Chondrocyte (in vitro differentiated cells): ENCODE measurements around the gene FNDC10. TPM values are rescaled to one million over a fixed set of nuclear protein-coding genes. Genes with fewer than 3 reads are reported as not detected.
"Not testable (repeated sequence)": the region's sequence is repeated elsewhere in the genome, so short reads cannot be mapped to it uniquely, and the experiment has no call there.

Source experiments
- DNase-seq: peaks from one replicate; pipeline ENCODE4 v3.0.0; 2021; ENCODE audit warnings: mixed read lengths, low spot score
- H3K27ac Mint-ChIP-seq: one replicate; pipeline ENCODE4 v1.8.0; 2021; ENCODE audit warnings: mild to moderate bottlenecking, moderate library complexity, mixed read lengths; ENCODE audit not compliant: unreplicated experiment
- H3K27me3 Mint-ChIP-seq: 2 replicates; pipeline ENCODE4 v1.8.0; 2021; ENCODE audit warnings: low read depth, mixed read lengths
- H3K36me3 Mint-ChIP-seq: 2 replicates; pipeline ENCODE4 v1.8.0; 2021; ENCODE audit warnings: low read depth, mixed read lengths
- H3K4me1 Mint-ChIP-seq: 2 replicates; pipeline ENCODE4 v1.8.0; 2021; ENCODE audit warnings: low read depth, mild to moderate bottlenecking, mixed read lengths
- H3K4me3 Mint-ChIP-seq: one replicate; pipeline ENCODE4 v1.8.0; 2021; ENCODE audit warnings: mild to moderate bottlenecking, moderate library complexity, mixed read lengths; ENCODE audit not compliant: unreplicated experiment
- H3K9me3 Mint-ChIP-seq: 2 replicates; pipeline ENCODE4 v1.8.0; 2021; ENCODE audit warnings: low read depth, mixed read lengths
- total RNA-seq: library from RNA; stranded (reverse); gene quantifications from 3 replicates; pipeline ENCODE4 v1.2.1, GENCODE V29; 2021
- TF ChIP-seq, protein P1 (sequence below): fragments of 200-600 bp; sonication (generic); IDR thresholded peaks from 2 replicates; pipeline ENCODE4 v1.5.0; 2021; ENCODE audit warnings: antibody characterized with exemption, mild to moderate bottlenecking, moderate library complexity

The FNDC10 gene
- total RNA-seq, 1 donor from 2014 or later, result 24.8 TPM

GRCh38 chr1:1596493-1597274 is 3.3 kb downstream of the FNDC10 start:
- H3K27me3 Mint-ChIP-seq, result peaks cover 8% of the 10 kb centered on the region
- no peak overlapping the region for H3K27ac Mint-ChIP-seq
- TF ChIP-seq, protein P1, sequence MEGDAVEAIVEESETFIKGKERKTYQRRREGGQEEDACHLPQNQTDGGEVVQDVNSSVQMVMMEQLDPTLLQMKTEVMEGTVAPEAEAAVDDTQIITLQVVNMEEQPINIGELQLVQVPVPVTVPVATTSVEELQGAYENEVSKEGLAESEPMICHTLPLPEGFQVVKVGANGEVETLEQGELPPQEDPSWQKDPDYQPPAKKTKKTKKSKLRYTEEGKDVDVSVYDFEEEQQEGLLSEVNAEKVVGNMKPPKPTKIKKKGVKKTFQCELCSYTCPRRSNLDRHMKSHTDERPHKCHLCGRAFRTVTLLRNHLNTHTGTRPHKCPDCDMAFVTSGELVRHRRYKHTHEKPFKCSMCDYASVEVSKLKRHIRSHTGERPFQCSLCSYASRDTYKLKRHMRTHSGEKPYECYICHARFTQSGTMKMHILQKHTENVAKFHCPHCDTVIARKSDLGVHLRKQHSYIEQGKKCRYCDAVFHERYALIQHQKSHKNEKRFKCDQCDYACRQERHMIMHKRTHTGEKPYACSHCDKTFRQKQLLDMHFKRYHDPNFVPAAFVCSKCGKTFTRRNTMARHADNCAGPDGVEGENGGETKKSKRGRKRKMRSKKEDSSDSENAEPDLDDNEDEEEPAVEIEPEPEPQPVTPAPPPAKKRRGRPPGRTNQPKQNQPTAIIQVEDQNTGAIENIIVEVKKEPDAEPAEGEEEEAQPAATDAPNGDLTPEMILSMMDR, result no peak
- H3K4me1 Mint-ChIP-seq, result peaks cover 11% of the 10 kb centered on the region
- no peak overlapping the region for H3K4me3 Mint-ChIP-seq
- no peak for DNase-seq
- H3K9me3 Mint-ChIP-seq, result no peaks in the 10 kb centered on the region
- H3K36me3 Mint-ChIP-seq, result no peaks in the 10 kb centered on the region

DNA sequence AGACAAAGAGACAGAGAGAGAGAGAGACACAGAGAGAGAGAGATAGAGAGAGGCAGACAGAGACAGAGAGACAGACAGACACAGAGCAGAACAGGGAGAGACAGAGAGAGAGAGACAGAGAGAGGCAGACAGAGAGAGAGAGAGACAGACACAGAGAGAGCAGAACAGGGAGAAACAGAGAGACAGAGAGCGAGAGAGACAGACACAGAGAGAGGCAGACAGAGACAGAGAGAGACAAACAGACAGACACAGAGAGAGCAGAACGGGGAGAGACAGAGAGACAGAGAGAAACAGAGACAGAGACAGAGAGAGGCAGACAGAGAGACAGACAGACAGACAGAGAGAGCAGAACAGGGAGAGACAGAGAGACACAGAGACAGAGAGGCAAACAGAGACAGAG is 4.6 kb downstream of the FNDC10 start:
- DNase-seq, H3K4me3 Mint-ChIP-seq, H3K36me3 Mint-ChIP-seq, H3K9me3 Mint-ChIP-seq, H3K27ac Mint-ChIP-seq, H3K27me3 Mint-ChIP-seq: not testable (repeated sequence)
- peaks cover 11% of the 10 kb centered on the region for H3K4me1 Mint-ChIP-seq

DNA sequence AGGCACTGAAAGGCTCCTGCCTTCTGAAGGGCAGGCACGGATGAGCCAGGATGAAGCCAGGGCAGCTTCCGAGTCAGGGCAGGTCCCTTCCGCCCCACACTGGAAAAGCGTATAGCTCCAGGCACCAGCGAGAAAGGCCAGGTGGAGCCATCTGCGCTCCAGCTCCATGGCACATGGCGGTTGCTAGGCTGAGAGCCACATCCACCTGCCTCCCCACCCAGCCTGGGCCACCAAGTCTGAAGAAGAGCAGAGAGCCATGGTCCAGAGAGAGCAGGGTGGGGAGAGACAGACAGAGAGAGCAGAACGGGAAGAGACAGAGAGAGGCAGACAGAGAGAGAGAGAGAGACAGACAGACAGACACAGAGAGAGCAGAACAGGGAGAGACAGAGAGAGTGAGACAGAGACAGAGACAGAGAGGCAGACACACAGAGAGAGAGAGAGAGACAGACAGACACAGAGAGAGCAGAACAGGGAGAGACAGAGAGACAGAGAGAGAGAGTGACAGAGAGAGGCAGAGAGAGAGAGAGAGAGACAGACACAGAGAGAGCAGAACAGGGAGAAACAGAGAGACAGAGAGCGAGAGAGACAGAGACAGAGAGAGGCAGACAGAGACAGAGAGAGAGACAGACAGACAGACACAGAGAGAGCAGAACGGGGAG is 5.2 kb downstream of the FNDC10 start:
- H3K4me1 Mint-ChIP-seq, result peaks cover 11% of the 10 kb centered on the region
- H3K27me3 Mint-ChIP-seq, result peaks cover 8% of the 10 kb centered on the region
- no peaks in the 10 kb centered on the region for H3K36me3 Mint-ChIP-seq
- H3K4me3 Mint-ChIP-seq, result no peak overlapping the region
- TF ChIP-seq, protein P1, result no peak
- no peak for DNase-seq
- H3K9me3 Mint-ChIP-seq, result no peaks in the 10 kb centered on the region
- no peak overlapping the region for H3K27ac Mint-ChIP-seq

DNA sequence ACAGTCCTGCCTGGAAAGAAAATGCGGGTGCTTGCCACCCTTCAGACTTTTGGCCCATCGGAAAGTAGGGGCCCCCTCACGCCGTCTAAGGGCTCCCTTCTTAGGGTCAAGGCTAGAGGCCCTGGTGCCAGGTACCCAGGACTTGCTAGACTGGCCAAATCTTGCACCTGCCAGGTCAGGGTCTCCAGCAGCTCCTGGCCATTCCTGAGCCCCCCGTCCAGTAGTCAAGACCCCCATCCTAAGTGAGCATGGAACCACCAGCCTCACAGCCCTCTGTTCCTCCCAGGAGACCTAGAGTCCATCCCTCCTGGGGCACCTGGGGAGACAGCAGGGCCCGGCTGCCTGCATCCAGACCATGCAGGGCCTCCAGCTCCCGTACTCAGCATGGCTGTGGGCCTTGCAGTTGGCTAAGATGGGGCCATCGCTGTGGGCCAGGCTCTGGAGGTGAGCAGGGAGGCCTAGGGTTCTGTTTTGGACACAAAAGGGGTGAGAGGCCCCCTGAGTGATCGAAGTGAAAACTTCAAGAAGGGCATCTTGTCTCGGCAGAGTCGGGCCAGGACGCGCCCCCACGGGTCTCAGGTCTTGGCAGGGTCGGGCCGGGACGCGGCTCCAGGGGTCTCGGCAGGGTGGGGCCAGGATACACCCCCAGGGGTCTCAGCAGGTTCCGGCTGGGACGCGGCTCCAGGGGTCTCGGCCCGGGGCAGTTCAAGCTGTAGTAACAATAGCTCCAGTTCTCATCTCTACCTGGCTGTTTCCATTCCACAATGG is 5.9 kb downstream of the FNDC10 start:
- H3K4me1 Mint-ChIP-seq, result peaks cover 10% of the 10 kb centered on the region
- no peak for DNase-seq
- no peaks in the 10 kb centered on the region for H3K36me3 Mint-ChIP-seq

DNA sequence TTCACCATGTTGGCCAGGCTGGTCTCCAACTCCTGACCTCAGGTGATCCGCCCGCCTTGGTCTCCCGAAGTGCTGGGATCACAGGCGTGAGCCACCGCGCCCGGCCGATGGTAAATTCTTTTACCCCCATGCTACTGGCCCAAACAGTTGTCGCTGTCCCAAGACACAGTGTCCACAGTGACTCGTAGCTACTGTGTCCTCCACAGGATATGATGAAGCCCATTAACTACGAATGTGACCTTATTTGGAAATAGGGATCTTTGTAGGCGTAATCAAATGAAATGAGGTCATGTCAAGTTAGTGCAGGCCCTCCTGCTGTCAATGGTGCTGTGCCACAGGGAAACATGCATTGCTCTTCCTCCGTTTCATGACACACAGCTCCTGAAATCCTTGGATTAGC is 8.5 kb downstream of the FNDC10 start:
- no peaks in the 10 kb centered on the region for H3K36me3 Mint-ChIP-seq
- TF ChIP-seq, protein P1, result no peak
- no peaks in the 10 kb centered on the region for H3K9me3 Mint-ChIP-seq
- H3K4me3 Mint-ChIP-seq, result no peak overlapping the region
- H3K4me1 Mint-ChIP-seq, result no peaks in the 10 kb centered on the region
- no peaks in the 10 kb centered on the region for H3K27me3 Mint-ChIP-seq
- no peak for DNase-seq
- H3K27ac Mint-ChIP-seq, result no peak overlapping the region

More for the DNA sequence above, 5.9 kb downstream of the FNDC10 start:
- H3K27ac Mint-ChIP-seq, result no peak overlapping the region
- TF ChIP-seq, protein P1, result no peak
- H3K9me3 Mint-ChIP-seq, result no peaks in the 10 kb centered on the region
- no peak overlapping the region for H3K4me3 Mint-ChIP-seq
- peaks cover 8% of the 10 kb centered on the region for H3K27me3 Mint-ChIP-seq
